Astrocyte of the spinal cord (primary cell): ENCODE results near the gene GAS6.

Experiments used
- DNase-seq: peaks from one replicate; pipeline ENCODE4 v3.0.0; 2011; ENCODE audit warnings: low read depth, low spot score
- H3K4me3 ChIP-seq: 2 replicates; pipeline ENCODE4 v1.5.1; 2011; ENCODE audit warnings: low read depth, mild to moderate bottlenecking, low read length, moderate library complexity
- CTCF ChIP-seq: IDR thresholded peaks from 2 replicates; pipeline ENCODE4 v1.5.1; 2012; ENCODE audit warnings: low read depth, mild to moderate bottlenecking, low read length, inconsistent platforms
- in situ Hi-C: cut with HindIII; loops from 2 replicates; pipeline ENCODE4 v1.10.0; 2017; ENCODE audit warnings: low sequenced_read_pairs

GAS6 gene

GRCh38 chr13:113851826-113852535, 11.9 kb downstream of the GAS6 start:
- in situ Hi-C loops, result no loop called here
- TF ChIP-seq CTCF, result no peak
- no peak for DNase-seq
- H3K4me3 ChIP-seq, result no peak overlapping the region

- TF ChIP-seq CTCF, result no peak
- in situ Hi-C loops, result no loop called here
- no peak overlapping the region for H3K4me3 ChIP-seq
- no peak for DNase-seq
Observed at GRCh38 chr13:113851480-113851803, 12.4 kb downstream of the GAS6 start.

- in situ Hi-C loops, result no loop called here
- TF ChIP-seq CTCF, result no peak
- H3K4me3 ChIP-seq, result no peak overlapping the region
- DNase-seq, result no peak
Observed at GRCh38 chr13:113850722-113851479, 13.0 kb downstream of the GAS6 start.

GRCh38 chr13:113849981-113850721, 13.7 kb downstream of the GAS6 start:
- TF ChIP-seq CTCF, result no peak
- H3K4me3 ChIP-seq, result no peak overlapping the region
- no peak for DNase-seq
- in situ Hi-C loops, result no loop called here

- no peak for DNase-seq
- in situ Hi-C loops, result no loop called here
- no peak for TF ChIP-seq CTCF
- H3K4me3 ChIP-seq, result no peak overlapping the region
Observed at GRCh38 chr13:113849546-113849945, 14.3 kb downstream of the GAS6 start.

GRCh38 chr13:113848431-113849260, 15.2 kb downstream of the GAS6 start:
- no peak for TF ChIP-seq CTCF
- in situ Hi-C loops, result no loop called here
- H3K4me3 ChIP-seq, result no peak overlapping the region
- no peak for DNase-seq
